GM19351 (cell line): ENCODE measurements around the gene ARAP1.

Experiments used
- ATAC-seq: cut with Tn5 transposase; IDR thresholded peaks from one replicate; pipeline ENCODE4 v1.9.1; 2021; ENCODE audit warnings: mild to moderate bottlenecking, moderate library complexity; ENCODE audit not compliant: unreplicated experiment

ARAP1 gene

GRCh38 chr11:72725724-72726028 lies 26.5 kb downstream of the ARAP1 start:
- ATAC-seq: no peak

DNA sequence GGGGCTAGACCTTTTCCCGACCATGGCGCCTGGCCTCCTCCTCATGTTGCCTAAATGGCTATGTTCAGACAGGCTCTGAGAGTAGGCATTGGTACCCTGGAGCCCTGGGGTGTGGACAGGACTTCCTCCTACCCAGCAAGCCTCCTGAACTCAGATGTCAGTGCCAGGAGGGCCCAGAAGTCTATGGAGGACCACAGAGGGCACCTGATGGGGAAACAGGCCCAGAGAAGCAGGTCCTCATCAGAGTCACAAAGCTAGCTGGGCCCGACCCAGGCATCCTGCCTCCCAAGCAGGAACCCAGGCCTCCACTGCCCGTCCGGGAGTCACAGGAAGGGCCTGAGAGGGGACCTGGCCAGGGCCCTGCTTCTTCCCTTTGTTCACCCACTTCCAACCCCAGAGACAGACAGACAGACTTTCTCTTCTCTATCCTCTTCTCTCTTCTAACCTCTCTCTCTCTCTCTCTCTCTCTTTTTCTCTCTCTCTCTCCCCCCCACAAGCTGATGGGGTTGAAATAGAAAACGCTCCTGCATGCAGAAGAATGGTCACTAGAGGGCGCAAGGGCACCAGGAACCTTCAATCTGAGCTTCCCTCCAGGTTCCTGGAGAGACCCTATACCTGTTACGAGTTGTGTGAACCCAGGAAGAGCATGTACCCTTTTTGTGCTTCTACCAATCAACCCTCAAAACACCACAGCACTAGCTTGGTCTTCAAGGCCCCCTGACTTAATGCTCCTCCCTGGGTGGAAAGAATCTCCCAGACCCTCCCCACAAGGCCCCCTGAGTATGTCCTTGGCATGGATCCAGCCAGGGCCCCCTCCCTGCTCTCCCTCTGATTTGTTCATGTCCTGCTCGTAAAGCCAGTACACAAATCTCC lies 27.1 kb downstream of the ARAP1 start:
- ATAC-seq: no peak

- ATAC-seq: no peak
These were observed 28.1 kb downstream of the ARAP1 start for GRCh38 chr11:72724021-72724551.

DNA sequence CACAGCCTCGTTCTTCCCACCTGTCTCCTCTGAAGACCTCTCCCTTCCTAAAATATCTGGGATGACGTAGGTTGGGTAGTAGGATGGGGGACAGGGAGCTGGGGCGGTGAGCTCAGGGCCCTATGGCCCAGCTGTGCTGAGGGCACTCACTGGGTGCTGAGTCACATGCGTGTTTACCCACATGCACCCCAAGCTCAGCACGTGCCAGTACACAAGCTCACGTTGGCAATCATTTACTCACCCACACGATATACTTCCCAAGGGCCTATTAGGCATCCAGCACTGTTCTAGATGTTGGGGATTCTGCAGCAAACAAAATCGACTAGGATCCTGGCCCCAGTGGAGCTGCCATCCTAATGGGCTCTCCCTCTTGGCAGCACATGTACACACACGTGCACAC lies 28.7 kb downstream of the ARAP1 start:
- no peak for ATAC-seq

GRCh38 chr11:72722050-72722748 lies 30.0 kb downstream of the ARAP1 start:
- ATAC-seq: peak; percentile 80

- no peak for ATAC-seq
These were observed 30.5 kb downstream of the ARAP1 start for GRCh38 chr11:72721689-72722049.

DNA sequence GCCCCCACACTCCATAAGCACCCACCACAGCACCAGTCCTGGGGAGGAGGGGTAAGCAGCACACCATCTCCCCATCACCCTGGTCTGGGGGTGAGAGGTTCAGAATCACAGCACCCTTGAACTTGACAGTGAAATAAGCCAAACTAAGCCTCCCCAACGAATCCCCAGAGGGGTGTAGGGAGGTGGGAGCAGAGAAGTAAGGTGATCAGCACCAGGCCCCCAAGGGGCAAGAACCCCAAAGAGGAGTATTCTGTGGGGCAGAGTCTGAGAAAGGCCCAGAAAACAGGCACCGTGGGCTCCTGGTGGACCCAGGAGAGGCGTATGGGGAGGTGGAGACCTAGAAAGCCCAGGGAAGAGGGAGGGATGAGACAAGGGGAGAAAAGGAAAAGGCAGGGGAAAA lies 30.9 kb downstream of the ARAP1 start:
- ATAC-seq: no peak

DNA sequence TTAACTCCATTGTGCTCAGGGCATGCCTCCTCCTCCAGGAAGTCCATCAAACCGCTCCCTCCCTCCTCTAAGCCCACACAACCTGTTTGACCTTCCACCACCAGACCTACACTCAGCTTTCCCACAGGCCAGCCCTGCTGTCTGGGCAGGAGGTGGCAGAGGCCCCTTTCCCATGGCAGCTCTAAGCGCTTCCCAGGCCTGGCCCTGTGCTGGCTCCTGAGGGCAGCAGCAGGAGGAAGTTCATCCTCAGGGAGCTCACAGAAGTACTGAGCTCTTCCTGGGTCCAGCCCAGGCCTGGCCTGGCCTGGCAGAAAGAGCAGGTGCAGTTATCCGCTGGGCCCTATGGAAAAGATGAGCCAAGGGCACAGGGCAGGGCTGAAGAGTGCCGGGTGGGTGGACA lies 31.4 kb downstream of the ARAP1 start:
- ATAC-seq: no peak

DNA sequence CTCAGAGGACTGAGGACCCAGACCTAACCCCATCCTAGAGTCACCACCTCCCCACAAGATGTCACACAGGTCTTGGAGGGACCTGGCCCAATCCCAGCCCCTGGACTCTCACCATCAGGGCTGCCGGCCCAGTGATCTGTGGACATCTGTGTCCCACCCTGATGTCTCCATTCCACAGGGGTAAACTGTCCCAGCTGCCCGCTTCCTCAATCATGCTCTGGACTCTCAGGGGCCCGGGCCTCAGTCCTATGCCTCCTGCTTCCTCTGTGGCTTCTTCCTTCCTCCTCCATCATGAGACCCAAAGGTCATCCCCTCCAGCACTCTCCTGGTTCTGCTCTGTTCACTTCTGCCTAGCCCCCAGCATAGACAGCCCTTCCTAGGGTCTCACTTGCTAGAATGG lies 32.2 kb downstream of the ARAP1 start:
- no peak for ATAC-seq

GRCh38 chr11:72719551-72719950 lies 32.7 kb downstream of the ARAP1 start:
- no peak for ATAC-seq

GRCh38 chr11:72719144-72719543 lies 33.1 kb downstream of the ARAP1 start:
- no peak for ATAC-seq

- no peak for ATAC-seq
These were observed 34.1 kb downstream of the ARAP1 start for GRCh38 chr11:72718101-72718501.

- ATAC-seq: no peak
These were observed 35.3 kb downstream of the ARAP1 start for GRCh38 chr11:72716788-72717435.

GRCh38 chr11:72716290-72716689 lies 35.9 kb downstream of the ARAP1 start:
- ATAC-seq: no peak

DNA sequence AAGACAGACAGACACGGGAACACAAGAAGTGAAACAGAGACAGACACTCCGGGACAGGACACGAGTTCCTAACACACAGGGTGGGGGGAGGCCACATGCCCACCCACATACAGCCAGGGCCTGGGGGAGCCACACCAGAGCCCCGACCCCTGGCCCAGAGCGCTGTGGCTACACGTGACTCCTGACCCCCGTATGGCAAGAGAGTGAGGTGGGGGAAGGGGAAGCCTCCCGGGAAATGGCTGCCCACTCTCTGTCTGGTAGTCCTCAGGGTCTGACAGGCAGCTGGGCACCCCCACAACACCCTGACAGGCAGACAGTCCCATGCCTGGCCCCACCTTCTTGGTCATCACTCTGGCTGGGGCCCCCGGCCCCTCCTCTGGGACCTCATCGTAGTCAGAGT lies 39.4 kb downstream of the ARAP1 start:
- no peak for ATAC-seq

- no peak for ATAC-seq
These were observed 39.9 kb downstream of the ARAP1 start for GRCh38 chr11:72712168-72712751.

GRCh38 chr11:72711141-72711540 lies 41.1 kb downstream of the ARAP1 start:
- ATAC-seq: no peak

- no peak for ATAC-seq
These were observed 41.9 kb downstream of the ARAP1 start for GRCh38 chr11:72710278-72710677.

DNA sequence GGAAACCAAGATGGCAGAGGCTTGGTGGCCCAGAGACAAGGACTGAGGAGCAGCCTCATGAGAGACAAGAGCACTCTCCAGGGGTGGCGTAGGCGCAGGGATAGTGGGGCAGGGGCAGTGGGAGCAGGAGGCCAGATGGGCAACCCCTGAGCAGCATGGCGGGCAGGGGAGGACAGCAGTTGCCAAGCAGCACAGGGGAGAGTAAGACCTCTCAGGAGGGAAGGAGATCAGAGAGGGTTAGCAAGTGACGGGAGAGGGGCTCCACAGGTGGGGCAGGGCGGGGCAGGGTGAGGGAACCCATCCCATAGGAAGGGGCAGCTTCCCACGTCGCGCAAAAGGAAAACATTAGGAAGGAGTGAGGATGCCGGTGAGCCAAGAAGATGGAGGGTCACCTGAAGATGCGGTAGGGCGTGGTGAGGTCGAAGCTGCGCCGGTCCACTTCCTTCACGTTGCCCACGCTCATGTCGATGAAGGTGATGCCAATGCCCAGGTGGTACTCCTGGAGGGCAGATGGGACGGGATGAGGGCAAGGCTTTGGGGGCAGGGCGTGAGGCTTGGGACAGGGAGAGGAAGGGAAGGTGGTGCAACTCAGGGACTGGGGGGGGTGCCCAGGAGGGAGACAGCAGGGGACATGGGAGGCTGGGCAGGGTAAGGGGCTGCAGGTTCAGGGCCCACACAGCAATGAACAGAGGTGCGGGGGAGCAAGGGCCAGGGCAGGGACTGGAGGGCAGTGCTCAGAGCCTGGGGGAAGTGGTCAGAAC lies 42.5 kb downstream of the ARAP1 start:
- no peak for ATAC-seq

DNA sequence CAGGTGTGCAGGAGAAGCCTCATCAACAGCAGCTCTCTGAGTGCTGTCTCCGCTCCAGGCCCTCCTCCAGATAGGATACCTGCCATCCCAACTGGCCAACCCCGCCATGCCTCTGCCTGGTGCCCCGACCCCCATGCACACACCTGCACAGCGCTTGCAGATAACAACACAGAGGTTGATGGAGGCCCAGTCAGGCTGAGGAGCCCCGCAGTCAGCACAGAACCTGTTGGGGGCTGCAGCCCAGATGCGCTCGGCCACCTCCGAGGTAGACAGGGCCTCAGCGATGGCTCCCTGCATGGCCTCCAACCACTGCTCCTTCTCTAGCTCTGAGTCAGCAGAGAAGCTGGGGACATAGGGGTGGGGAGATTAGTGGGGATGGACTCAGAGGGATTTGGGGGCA lies 45.2 kb downstream of the ARAP1 start:
- ATAC-seq: no peak

DNA sequence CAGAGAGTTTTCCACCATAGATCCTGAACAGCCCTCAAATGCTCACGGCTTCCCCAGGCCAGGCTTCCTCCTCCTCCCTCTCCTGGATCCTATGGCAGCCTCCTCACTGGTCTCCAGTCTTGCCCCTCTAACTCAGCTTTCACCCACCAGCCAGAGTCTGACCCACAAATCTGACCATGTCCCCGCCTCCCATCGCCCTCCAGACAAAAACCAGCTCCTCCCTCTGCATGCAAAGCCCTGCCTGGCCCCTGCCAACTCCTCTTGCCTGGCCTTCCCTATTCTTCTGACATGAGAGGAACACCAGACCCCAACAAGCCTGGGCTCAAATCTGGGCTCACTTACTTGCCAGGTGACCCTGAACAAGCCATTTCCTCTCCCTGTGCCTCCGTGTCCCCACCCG lies 45.6 kb downstream of the ARAP1 start:
- ATAC-seq: no peak
